Activated CD4-positive, CD25-positive, alpha-beta regulatory T cell treated with anti-CD3 and anti-CD28 coated beads, Interleukin-2, amount 50 U/mL, for 16 hours (primary cell): ENCODE measurements around the gene NHSL2.
"Not testable (repeated sequence)": the region's sequence is repeated elsewhere in the genome, so short reads cannot be mapped to it uniquely, and the experiment has no call there.

Experiments
- DNase-seq: peaks from one replicate; pipeline ENCODE4 v3.0.0-alpha.2; 2020; ENCODE audit warnings: low read depth, low spot score

The NHSL2 gene

GRCh38 chrX:71923516-71923915, 12.9 kb downstream of the NHSL2 start:
- DNase-seq = no peak

- DNase-seq = no peak
Measured at GRCh38 chrX:71927040-71927439, 16.4 kb downstream of the NHSL2 start.

DNA sequence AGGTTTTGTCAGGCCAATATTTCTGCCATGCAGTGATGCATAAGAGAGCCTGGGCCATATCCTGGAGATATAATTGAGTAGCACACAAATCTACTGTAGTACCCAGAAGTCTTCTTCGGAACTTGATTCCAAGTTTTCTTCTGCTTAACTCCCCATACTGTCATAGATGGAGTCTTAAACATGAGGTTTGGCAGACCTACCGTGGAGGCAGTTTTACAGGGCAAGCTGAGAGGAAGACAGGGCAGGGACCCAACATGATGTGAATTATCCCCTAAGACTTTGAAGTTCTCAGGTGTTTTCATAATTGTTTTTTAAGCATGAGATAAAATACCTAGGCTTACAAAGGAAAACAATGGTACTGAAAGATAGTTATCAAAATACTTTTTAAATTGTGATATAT, 18.2 kb downstream of the NHSL2 start:
- no peak for DNase-seq

- DNase-seq = no peak
Measured at GRCh38 chrX:71930298-71930697, 19.7 kb downstream of the NHSL2 start.

DNA sequence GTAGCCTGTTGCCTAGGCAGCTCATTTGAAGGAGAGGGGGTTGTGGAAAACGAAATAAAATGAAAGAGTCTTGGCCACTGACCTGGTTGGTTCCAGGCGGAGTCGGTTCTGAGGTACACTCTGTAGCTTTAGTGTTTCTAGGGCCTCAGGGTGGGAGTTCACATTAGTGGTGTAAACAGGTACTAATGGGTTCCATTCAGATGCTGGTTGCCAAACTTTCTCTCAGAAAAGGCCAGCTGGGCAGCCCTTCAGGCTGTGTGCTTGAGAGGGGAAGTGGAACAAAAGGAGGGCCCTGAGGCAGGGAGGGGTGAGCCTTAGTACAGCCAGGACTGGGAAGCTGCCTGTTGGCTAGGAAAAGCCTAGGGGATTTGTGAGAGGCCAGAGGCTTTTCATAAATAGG, 24.8 kb downstream of the NHSL2 start:
- no peak for DNase-seq

GRCh38 chrX:71936632-71937031, 26.0 kb downstream of the NHSL2 start:
- DNase-seq = no peak

- DNase-seq = no peak
Measured at GRCh38 chrX:71938371-71938770, 27.7 kb downstream of the NHSL2 start.

DNA sequence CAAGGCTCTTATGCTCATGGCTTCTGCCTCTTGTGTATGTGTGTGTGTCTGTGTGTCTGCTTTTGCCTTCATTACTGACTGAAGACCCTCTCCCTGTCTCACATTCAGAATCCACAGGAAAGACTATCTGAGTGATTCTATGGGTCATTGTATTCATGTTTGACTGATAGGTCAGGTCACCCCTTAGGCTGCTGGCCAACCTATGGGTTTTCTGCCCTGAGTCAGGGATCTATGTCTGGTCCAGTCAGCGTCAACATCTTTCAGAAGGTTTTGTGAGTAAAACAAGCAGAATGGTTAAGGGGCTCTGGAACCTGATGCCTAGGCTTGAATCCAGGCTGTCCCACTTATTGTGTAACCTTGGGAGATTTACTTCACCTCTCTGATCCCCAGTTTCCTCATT, 30.5 kb downstream of the NHSL2 start:
- DNase-seq = no peak

DNA sequence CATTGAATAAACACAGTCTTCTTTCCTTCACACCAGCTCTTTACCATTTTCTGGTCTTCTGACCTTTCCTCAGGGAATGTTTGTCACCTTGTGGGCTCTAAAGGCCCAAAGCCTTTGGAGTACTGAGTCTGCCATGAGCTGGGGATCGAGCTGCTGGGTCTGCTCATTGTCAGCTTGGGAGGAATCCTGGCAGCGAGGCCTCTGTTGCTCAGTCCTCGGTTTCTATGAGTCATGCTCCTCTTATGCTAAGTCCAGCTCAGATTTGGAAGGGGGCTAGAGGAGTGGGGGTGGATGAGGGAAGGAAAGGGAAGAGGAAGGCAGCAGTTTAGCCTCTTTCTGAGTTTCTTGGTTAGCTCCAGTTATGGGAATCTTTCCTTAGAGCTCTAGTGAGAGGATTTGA, 31.1 kb downstream of the NHSL2 start:
- no peak for DNase-seq

DNA sequence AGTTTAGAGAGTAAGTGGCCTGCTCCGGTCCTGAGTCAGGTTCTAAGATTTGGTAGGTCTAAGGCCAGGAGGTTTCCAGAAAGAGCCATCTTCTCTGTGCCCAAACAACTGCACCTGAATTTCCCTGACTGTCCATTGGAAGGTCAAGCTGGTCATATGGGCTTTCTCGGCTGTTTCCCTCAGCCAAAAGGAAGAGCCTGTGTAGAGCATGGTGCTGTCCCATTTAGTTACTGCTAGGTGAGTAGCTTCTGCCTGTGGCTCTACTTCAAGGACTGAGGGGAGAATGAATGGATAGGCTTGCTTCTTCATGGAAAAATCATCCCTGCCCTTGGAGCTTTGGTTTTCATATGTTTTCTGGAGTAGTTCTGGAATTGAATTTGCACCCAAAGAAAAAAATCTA, 33.7 kb downstream of the NHSL2 start:
- DNase-seq = no peak

- DNase-seq = no peak
Measured at GRCh38 chrX:71945237-71945805, 34.7 kb downstream of the NHSL2 start.

DNA sequence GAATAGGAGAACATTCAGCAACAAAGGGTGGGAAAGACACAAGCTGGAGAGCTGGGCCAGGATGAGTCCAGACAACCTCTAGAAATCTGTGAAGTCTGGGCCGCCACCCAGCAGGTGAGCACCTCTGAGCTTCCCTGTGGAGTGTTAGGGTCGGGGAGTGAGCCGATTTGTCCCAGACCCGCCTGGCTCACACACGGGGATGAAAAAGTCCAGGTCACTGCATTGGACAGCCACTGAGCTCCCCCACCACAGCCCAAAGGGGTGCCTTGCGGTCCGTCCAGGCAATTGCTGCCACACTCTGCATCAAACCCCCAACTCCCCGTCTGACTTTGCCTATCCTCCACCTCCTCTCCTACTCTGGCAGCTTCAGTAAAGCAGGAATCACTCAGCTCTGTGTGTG, 38.7 kb downstream of the NHSL2 start:
- DNase-seq = no peak

GRCh38 chrX:71949844-71950445, 39.3 kb downstream of the NHSL2 start:
- no peak for DNase-seq

- DNase-seq = no peak
Measured at GRCh38 chrX:71953391-71953790, 42.7 kb downstream of the NHSL2 start.

DNA sequence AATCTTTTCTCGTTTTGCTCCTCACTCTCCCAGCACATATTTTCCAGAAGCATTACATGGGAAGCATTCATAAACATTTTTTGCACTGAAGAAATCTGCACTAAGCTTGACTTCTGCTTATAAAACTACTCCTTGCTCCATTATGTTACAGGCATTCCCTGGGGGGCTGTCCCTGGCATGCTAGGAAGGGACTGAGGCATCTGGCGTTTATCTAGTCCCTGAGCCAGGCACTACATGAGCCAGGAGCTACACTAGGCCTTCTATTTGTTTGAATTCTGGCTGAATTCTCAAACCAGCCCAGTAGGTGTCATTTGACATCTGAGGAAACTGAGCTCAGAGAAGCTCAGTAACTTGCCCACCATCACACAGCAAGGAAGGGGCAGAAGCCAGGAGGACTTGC, 43.3 kb downstream of the NHSL2 start:
- no peak for DNase-seq

DNA sequence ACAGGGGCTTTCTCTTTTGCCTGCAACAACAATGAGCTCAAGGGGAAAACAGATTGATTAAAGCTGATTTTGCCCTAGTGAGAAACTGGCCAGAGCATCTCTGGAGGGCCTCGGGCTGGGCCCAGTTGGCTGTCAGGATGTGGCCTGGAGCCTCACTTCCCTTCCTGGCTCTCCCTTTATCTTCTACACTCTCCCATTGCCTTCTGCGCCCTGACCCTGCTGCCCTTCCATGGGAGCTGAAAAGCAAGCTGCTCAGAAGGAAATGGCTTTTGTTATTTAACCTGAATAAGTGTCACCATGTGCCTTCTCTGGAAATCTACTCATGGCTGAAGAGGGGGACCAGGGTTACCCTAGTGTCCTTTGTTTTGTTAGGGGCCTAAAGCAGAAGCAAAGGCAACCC, 43.8 kb downstream of the NHSL2 start:
- DNase-seq = no peak

DNA sequence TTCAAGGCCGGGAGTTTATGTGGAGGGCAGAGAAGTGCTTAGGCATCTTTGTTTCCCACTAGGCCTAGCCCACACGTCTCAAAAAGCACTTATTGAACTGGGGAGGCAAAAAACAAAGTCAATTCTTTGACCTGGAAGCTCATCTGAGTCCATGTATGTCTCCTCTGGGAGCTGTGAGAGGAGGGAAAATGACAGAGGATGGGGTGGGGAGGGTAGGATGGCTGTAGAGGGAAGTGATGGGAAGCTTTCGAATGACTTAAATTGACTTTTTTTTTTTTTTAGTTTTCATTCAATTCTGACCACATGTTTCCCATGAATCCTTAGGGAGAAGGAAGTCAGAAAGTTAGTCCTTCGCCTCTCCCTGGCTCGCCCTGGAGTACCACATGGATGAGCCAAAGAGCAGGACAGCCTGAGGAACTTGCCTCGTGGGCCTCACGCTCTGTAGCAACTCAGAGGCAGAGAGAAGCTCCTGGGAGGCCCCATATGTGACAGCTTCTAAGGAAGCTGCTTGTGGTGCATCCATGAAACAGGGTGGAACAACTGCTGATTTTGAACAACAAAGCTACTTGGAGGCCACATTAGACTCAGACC, 45.0 kb downstream of the NHSL2 start:
- DNase-seq = no peak

GRCh38 chrX:71958281-71958675, 47.6 kb downstream of the NHSL2 start:
- DNase-seq = no peak

- DNase-seq = not testable (repeated sequence)
Measured at GRCh38 chrX:71964184-71964583, 53.5 kb downstream of the NHSL2 start.

GRCh38 chrX:71974916-71975315, 64.3 kb downstream of the NHSL2 start:
- no peak for DNase-seq

- DNase-seq = no peak
Measured at GRCh38 chrX:71976753-71977152, 66.1 kb downstream of the NHSL2 start.

- DNase-seq = no peak
Measured at GRCh38 chrX:71978164-71978563, 67.5 kb downstream of the NHSL2 start.

- DNase-seq = no peak
Measured at GRCh38 chrX:71989768-71990426, 79.3 kb downstream of the NHSL2 start.
